Caco-2 (cell line): ENCODE measurements around the gene MMP17. TPM values are rescaled to one million over a fixed set of nuclear protein-coding genes. Genes with fewer than 3 reads are reported as not detected.

Experiments used
- BruUV-seq: library from RNA; stranded (reverse); fragments of 400-500 nt; replicated peaks from 2 replicates; lab custom pipeline; 2021; lab: Mats Ljungman, UMichigan
- CTCF ChIA-PET: fragments of 300-600 bp; sonication (Branson Sonifier 250); formaldehyde crosslinking; loops from one replicate; lab custom pipeline; 2022; ENCODE audit warnings: antibody characterized with exemption; lab: Charles Lee
- POLR2A ChIA-PET: fragments of 300-600 bp; sonication (Branson Sonifier 250); formaldehyde crosslinking; loops from one replicate; lab custom pipeline; 2022; ENCODE audit warnings: antibody characterized with exemption; lab: Charles Lee
- DNase-seq, 2 experiments: peaks; one replicate each; pipeline versions ENCODE4 v3.0.0 to v3.0.0-alpha.2; 2020 to 2022
- H3K27me3 ChIP-seq: replicated peaks from 2 replicates; pipeline ENCODE4 v1.6.0; 2011; ENCODE audit warnings: low read length; ENCODE audit not compliant: control insufficient read depth, insufficient read depth
- H3K36me3 ChIP-seq: 2 replicates; pipeline ENCODE4 v1.5.1; 2011; ENCODE audit warnings: low read length; ENCODE audit not compliant: control insufficient read depth, insufficient read depth
- H3K4me1 ChIP-seq: fragments of 250-450 bp; sonication (Bioruptor Pico); 2 replicates; pipeline ENCODE4 v1.5.1; 2020; ENCODE audit warnings: mild to moderate bottlenecking
- H3K4me3 ChIP-seq: 2 replicates; pipeline ENCODE4 v1.5.1; 2011; ENCODE audit warnings: low read depth, mild to moderate bottlenecking, control low read depth, low read length
- H3K9me3 ChIP-seq: fragments of 250-450 bp; sonication (Bioruptor Pico); 2 replicates; pipeline ENCODE4 v1.5.1; 2020; ENCODE audit warnings: mild to moderate bottlenecking, moderate library complexity
- H3K27ac Mint-ChIP-seq: one replicate; pipeline ENCODE4 v1.8.0; 2022; ENCODE audit warnings: mixed read lengths; ENCODE audit not compliant: unreplicated experiment
- H3K27me3 Mint-ChIP-seq: one replicate; pipeline ENCODE4 v1.8.0; 2022; ENCODE audit warnings: mixed read lengths; ENCODE audit not compliant: insufficient read depth, unreplicated experiment
- H3K36me3 Mint-ChIP-seq: one replicate; pipeline ENCODE4 v1.8.0; 2022; ENCODE audit warnings: mild to moderate bottlenecking, mixed read lengths; ENCODE audit not compliant: insufficient read depth, unreplicated experiment
- H3K4me1 Mint-ChIP-seq: one replicate; pipeline ENCODE4 v1.8.0; 2022; ENCODE audit warnings: low read depth, mixed read lengths; ENCODE audit not compliant: unreplicated experiment
- H3K4me3 Mint-ChIP-seq: one replicate; pipeline ENCODE4 v1.8.0; 2022; ENCODE audit warnings: mild to moderate bottlenecking, moderate library complexity, mixed read lengths; ENCODE audit not compliant: unreplicated experiment
- H3K9me3 Mint-ChIP-seq: one replicate; pipeline ENCODE4 v1.8.0; 2022; ENCODE audit warnings: mixed read lengths; ENCODE audit not compliant: unreplicated experiment
- intact Hi-C: fragments of 100-400 bp; cut with micrococcal nuclease; formaldehyde crosslinking; loops from one replicate; pipeline ENCODE4 v1.10.0; 2022; ENCODE audit not compliant: unreplicated experiment
- total RNA-seq: library from RNA; stranded (reverse); gene quantifications from 2 replicates; pipeline ENCODE4 v1.2.3, GENCODE V29; 2022
- TF ChIP-seq, protein P1 (sequence below), 2 experiments: fragments of 200-600 bp in 1 of 2; IDR thresholded peaks; 1 replicate in 1 of 2; 2 replicates in 1 of 2; pipeline versions ENCODE4 v1.5.1 to v1.8.0; 2011 to 2022; ENCODE audit warnings: antibody characterized with exemption in 1 of 2, control low read depth in 1 of 2, inconsistent platforms in 1 of 2, low read depth in 1 of 2, low read length in 1 of 2, mild to moderate bottlenecking in 1 of 2, moderate library complexity in 1 of 2; ENCODE audit not compliant: insufficient read depth in 1 of 2, severe bottlenecking in 1 of 2, unreplicated experiment in 1 of 2

The MMP17 gene
- total RNA-seq, 1 experiment from 2014 or later = 4.6 TPM

DNA sequence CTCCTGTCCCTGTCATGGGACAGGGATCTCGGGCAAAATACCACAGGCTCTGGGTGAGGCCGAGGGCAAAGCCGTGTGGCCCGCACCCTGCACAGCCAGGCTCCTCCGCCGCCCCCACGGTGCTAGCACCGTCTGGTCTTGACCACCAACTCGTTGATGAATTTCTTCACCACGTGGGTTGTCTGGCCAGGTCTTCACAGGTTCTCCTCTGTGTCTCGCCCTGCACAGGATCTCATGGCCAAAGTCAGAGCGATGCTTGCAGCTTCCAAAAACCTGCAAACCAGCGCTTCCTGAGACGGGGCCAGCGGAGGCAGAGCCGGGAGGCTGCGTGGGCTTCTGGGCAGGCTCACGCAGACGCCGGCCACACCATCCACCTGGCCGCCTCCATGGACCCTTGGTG is 29.0 kb upstream of the MMP17 start:
- intact Hi-C loops = no loop called here
- ChIA-PET CTCF (no interaction called here), POLR2A (no interaction called here)
- Histone ChIP-seq H3K4me1 (peaks cover 15% of the 10 kb centered on the region), H3K4me3 (no peak overlapping the region), H3K36me3 (peaks cover 2% of the 10 kb centered on the region; the same call in 1 of the 2 replicates), H3K9me3 (no peaks in the 10 kb centered on the region), H3K27me3 (no peaks in the 10 kb centered on the region)
- Mint-ChIP-seq H3K4me3 (no peak overlapping the region), H3K9me3 (no peaks in the 10 kb centered on the region), H3K27ac (no peak overlapping the region), H3K4me1 (peaks cover 7% of the 10 kb centered on the region), H3K27me3 (no peaks in the 10 kb centered on the region), H3K36me3 (peaks cover 35% of the 10 kb centered on the region)
- TF ChIP-seq, protein P1, sequence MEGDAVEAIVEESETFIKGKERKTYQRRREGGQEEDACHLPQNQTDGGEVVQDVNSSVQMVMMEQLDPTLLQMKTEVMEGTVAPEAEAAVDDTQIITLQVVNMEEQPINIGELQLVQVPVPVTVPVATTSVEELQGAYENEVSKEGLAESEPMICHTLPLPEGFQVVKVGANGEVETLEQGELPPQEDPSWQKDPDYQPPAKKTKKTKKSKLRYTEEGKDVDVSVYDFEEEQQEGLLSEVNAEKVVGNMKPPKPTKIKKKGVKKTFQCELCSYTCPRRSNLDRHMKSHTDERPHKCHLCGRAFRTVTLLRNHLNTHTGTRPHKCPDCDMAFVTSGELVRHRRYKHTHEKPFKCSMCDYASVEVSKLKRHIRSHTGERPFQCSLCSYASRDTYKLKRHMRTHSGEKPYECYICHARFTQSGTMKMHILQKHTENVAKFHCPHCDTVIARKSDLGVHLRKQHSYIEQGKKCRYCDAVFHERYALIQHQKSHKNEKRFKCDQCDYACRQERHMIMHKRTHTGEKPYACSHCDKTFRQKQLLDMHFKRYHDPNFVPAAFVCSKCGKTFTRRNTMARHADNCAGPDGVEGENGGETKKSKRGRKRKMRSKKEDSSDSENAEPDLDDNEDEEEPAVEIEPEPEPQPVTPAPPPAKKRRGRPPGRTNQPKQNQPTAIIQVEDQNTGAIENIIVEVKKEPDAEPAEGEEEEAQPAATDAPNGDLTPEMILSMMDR (IDR thresholded peaks at IDR 0.05; ENCODE audit: insufficient read depth in 1 of 2, low read depth in 1 of 2, low read length in 1 of 2, severe bottlenecking in 1 of 2, unreplicated experiment in 1 of 2) = no peak
- DNase-seq = no peak
- BruUV-seq = no TSS peak

DNA sequence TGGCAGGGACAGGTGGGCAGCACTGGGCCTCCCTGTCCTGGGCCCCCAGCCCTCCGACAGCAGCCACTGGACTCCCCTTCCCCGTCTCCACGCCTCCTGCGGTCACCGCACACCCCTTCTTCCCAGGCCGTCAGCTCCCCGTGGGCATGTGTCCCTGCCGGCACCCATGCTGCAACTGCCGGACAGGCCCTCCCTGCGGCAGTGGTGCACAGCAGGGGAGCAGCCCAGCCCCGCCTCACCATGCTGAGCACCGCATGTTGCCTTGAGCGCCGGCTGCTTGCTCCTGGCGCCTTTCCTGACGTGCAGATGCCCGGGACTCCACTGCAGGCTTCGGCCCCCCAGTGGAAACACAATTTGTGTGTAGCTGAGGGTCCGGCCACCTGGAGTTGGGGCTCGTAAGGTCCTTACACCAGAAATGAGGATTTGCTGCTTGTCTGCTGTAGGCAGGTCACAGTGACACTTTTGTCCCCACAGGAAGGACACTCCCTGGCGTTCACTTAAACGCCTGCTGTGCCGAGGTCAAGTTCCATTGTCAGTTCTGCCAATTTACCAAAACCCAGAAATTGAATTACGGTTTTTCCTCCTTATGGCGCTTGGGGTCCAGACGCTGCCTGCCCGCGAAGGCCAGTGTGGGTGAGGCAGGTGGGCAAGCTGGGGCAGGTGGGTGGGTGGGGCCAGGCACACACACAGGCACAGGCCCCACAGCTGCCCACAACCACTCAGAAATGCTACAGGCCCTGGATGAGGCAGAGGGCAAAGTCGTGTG is 28.2 kb upstream of the MMP17 start:
- Mint-ChIP-seq H3K4me1 (peaks cover 7% of the 10 kb centered on the region), H3K9me3 (no peaks in the 10 kb centered on the region), H3K27ac (no peak overlapping the region), H3K27me3 (no peaks in the 10 kb centered on the region), H3K4me3 (no peak overlapping the region), H3K36me3 (peaks cover 35% of the 10 kb centered on the region)
- Histone ChIP-seq H3K4me3 (no peak overlapping the region), H3K9me3 (no peaks in the 10 kb centered on the region), H3K36me3 (peaks cover 2% of the 10 kb centered on the region; the same call in 1 of the 2 replicates), H3K4me1 (peaks cover 15% of the 10 kb centered on the region), H3K27me3 (no peaks in the 10 kb centered on the region)
- BruUV-seq = no TSS peak
- ChIA-PET CTCF (no interaction called here), POLR2A (no interaction called here)
- TF ChIP-seq, protein P1 (IDR thresholded peaks at IDR 0.05; ENCODE audit: insufficient read depth in 1 of 2, low read depth in 1 of 2, low read length in 1 of 2, severe bottlenecking in 1 of 2, unreplicated experiment in 1 of 2) = no peak
- intact Hi-C loops = no loop called here
- DNase-seq = no peak

DNA sequence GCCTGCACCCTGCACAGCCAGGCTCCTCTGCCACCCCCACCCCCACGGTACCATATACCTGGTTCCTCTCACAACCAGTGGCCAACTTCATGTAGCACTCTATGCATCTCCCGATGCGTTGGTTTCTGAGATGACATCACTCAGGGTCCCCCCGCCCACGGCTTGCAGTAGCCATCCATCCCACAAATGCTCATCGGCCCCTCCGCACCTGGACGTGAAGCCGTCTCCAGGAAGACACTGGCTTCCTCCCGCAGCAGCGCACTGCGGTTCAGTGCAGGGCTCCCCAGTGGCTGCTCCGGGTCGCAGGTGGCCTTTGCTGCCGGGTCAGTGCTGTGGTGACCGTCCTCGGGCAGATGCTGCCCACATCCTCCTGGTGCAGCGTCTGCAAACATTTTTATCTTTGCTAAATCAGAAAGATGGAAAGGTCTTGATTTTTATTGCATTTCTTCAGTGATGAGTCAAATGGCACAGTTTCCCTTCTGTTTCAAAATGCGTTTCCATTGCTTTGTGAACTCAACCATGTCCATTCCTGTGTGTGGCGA is 27.5 kb upstream of the MMP17 start:
- Histone ChIP-seq H3K9me3 (no peaks in the 10 kb centered on the region), H3K4me3 (no peak overlapping the region), H3K4me1 (peaks cover 9% of the 10 kb centered on the region), H3K36me3 (peaks cover 2% of the 10 kb centered on the region; the same call in 1 of the 2 replicates), H3K27me3 (no peaks in the 10 kb centered on the region)
- CTCF ChIA-PET = no interaction called here
- H3K36me3 Mint-ChIP-seq = peaks cover 35% of the 10 kb centered on the region
- intact Hi-C loops = no loop called here
- no peaks in the 10 kb centered on the region for H3K9me3 Mint-ChIP-seq
- BruUV-seq = no TSS peak
- H3K27me3 Mint-ChIP-seq = no peaks in the 10 kb centered on the region
- H3K4me1 Mint-ChIP-seq = peaks cover 7% of the 10 kb centered on the region
- POLR2A ChIA-PET = no interaction called here
- H3K27ac Mint-ChIP-seq = no peak overlapping the region
- no peak overlapping the region for H3K4me3 Mint-ChIP-seq
- TF ChIP-seq, protein P1 (IDR thresholded peaks at IDR 0.05; ENCODE audit: insufficient read depth in 1 of 2, low read depth in 1 of 2, low read length in 1 of 2, severe bottlenecking in 1 of 2, unreplicated experiment in 1 of 2) = no peak
- no peak for DNase-seq
